CD14-positive monocyte (primary cell): Measurements from ENCODE around the gene USE1. TPM values are rescaled to one million over a fixed set of nuclear protein-coding genes. Genes with fewer than 3 reads are reported as not detected.

Source experiments
- DNase-seq, 3 donors: peaks; one replicate each; pipeline ENCODE4 v3.0.0-alpha.2; 2011 to 2022
- H2AFZ ChIP-seq: 2 replicates; pipeline ENCODE4 v1.6.0; 2012; ENCODE audit warnings: mild to moderate bottlenecking, low read depth, low read length, inconsistent platforms; ENCODE audit not compliant: insufficient read depth, poor library complexity, severe bottlenecking
- H3K27ac ChIP-seq, 2 donors: 1 replicate in 1 of 2; 2 replicates in 1 of 2; pipeline ENCODE4 v1.5.1; 2012 to 2013; ENCODE audit warnings: low read length in 2 of 2, control low read depth in 1 of 2, inconsistent platforms in 1 of 2, low read depth in 1 of 2, mild to moderate bottlenecking in 1 of 2
- H3K27me3 ChIP-seq, 2 donors: one replicate each; pipeline versions ENCODE4 v1.6.0 to v1.6.1; 2011 to 2013; ENCODE audit warnings: low read length in 2 of 2; ENCODE audit not compliant: control insufficient read depth in 2 of 2, insufficient read depth in 2 of 2
- H3K36me3 ChIP-seq, 2 donors: replicated peaks in 1 of 2; 1 replicate in 1 of 2; 2 replicates in 1 of 2; pipeline versions ENCODE4 v1.5.1 to v1.6.1; 2012 to 2013; ENCODE audit warnings: low read length in 2 of 2, control low read depth in 1 of 2, inconsistent platforms in 1 of 2, mild to moderate bottlenecking in 1 of 2; ENCODE audit not compliant: insufficient read depth in 2 of 2, control insufficient read depth in 1 of 2
- H3K4me1 ChIP-seq, 2 donors: 1 replicate in 1 of 2; 2 replicates in 1 of 2; pipeline versions ENCODE4 v1.5.1 to v1.6.1; 2012 to 2013; ENCODE audit warnings: low read length in 2 of 2, control low read depth in 1 of 2, inconsistent platforms in 1 of 2, mild to moderate bottlenecking in 1 of 2, moderate library complexity in 1 of 2; ENCODE audit not compliant: insufficient read depth in 2 of 2, control insufficient read depth in 1 of 2
- H3K4me2 ChIP-seq: replicated peaks from 2 replicates; pipeline ENCODE3; 2012; ENCODE audit warnings: low read length, moderate library complexity, mild to moderate bottlenecking; ENCODE audit not compliant: poor library complexity, severe bottlenecking; ENCODE audit errors: extremely low read depth
- H3K4me3 ChIP-seq, 3 experiments: fragments of 200-600 bp in 1 of 3; sonication (generic) in 1 of 3; replicated peaks in 1 of 3; 1 replicate in 2 of 3; 2 replicates in 1 of 3; pipeline ENCODE4 v1.5.1; 2011 to 2013; ENCODE audit warnings: low read length in 3 of 3, mild to moderate bottlenecking in 3 of 3, control low read depth in 2 of 3, low read depth in 2 of 3, inconsistent platforms in 1 of 3, moderate library complexity in 1 of 3
- H3K79me2 ChIP-seq: 2 replicates; pipeline ENCODE4 v1.6.0; 2012; ENCODE audit warnings: mild to moderate bottlenecking, control low read depth, inconsistent platforms, low read length, moderate library complexity; ENCODE audit not compliant: insufficient read depth
- H3K9ac ChIP-seq: 2 replicates; pipeline ENCODE4 v1.6.0; 2017; ENCODE audit warnings: low read length, mild to moderate bottlenecking; ENCODE audit not compliant: insufficient read depth, poor library complexity, severe bottlenecking
- H3K9me3 ChIP-seq, 2 donors: replicated peaks in 1 of 2; 1 replicate in 1 of 2; 2 replicates in 1 of 2; pipeline versions ENCODE4 v1.5.1 to v1.6.1; 2012 to 2013; ENCODE audit warnings: low read length in 2 of 2, control low read depth in 1 of 2; ENCODE audit not compliant: control insufficient read depth in 1 of 2, insufficient read depth in 1 of 2
- H4K20me1 ChIP-seq: 2 replicates; pipeline ENCODE4 v1.6.0; 2012; ENCODE audit warnings: mild to moderate bottlenecking, low read length, control low read depth, moderate library complexity; ENCODE audit not compliant: insufficient read depth
- H3K27ac Mint-ChIP-seq, 7 donors: one replicate each; pipeline ENCODE4 v1.8.0; 2020; ENCODE audit warnings: mild to moderate bottlenecking in 7 of 7, mixed read lengths in 7 of 7, moderate library complexity in 6 of 7, inconsistent platforms in 2 of 7
- H3K27me3 Mint-ChIP-seq, 3 donors: one replicate each; pipeline ENCODE4 v1.8.0; 2021 to 2022; ENCODE audit warnings: low read depth in 3 of 3, mild to moderate bottlenecking in 3 of 3, mixed read lengths in 3 of 3, moderate library complexity in 3 of 3, inconsistent platforms in 1 of 3
- H3K36me3 Mint-ChIP-seq, 2 donors: one replicate each; pipeline ENCODE4 v1.8.0; 2020; ENCODE audit warnings: mixed read lengths in 2 of 2, inconsistent platforms in 1 of 2, mild to moderate bottlenecking in 1 of 2
- H3K4me1 Mint-ChIP-seq: one replicate; pipeline ENCODE4 v1.8.0; 2020; ENCODE audit warnings: mild to moderate bottlenecking, mixed read lengths
- H3K4me3 Mint-ChIP-seq, 2 donors: one replicate each; pipeline ENCODE4 v1.8.0; 2020; ENCODE audit warnings: mild to moderate bottlenecking in 2 of 2, mixed read lengths in 2 of 2, moderate library complexity in 1 of 2
- H3K9me3 Mint-ChIP-seq, 7 donors: one replicate each; pipeline ENCODE4 v1.8.0; 2020 to 2022; ENCODE audit warnings: mixed read lengths in 7 of 7, mild to moderate bottlenecking in 6 of 7, moderate library complexity in 6 of 7, inconsistent platforms in 2 of 7
- WGBS: methylation state at CpG from one replicate; pipeline ENCODE4 v1.1.5; 2013; ENCODE audit warnings: missing lambda C conversion rate; ENCODE audit not compliant: insufficient coverage; 5-methylcytosine and 5-hydroxymethylcytosine counted together
- intact Hi-C, 2 donors: fragments of 100-400 bp; cut with micrococcal nuclease; formaldehyde crosslinking; loops; one replicate each; pipeline versions ENCODE4 v1.15.0 to v1.15.1; 2023
- polyA plus RNA-seq, 3 donors: library from polyadenylated mRNA; depleted of rRNA in 1 of 3; unstranded in 2 of 3; stranded (reverse) in 1 of 3; fragments of 300-500 nt in 2 of 3; fragments of >200 nt in 1 of 3; fragmentation: Illumina TruSeq in 2 of 3; gene quantifications; 1 replicate in 2 of 3; 2 replicates in 1 of 3; pipeline ENCODE4 v1.2.3, GENCODE V29; 2012 to 2021
- TF ChIP-seq, protein P1 (sequence below): fragments of 200-600 bp; IDR thresholded peaks from one replicate; pipeline ENCODE4 v1.8.0; 2022; ENCODE audit warnings: antibody characterized with exemption, mild to moderate bottlenecking

USE1 gene
- polyA plus RNA-seq, 3 donors = 26.5 to 39.8 (median 29.7) TPM

DNA sequence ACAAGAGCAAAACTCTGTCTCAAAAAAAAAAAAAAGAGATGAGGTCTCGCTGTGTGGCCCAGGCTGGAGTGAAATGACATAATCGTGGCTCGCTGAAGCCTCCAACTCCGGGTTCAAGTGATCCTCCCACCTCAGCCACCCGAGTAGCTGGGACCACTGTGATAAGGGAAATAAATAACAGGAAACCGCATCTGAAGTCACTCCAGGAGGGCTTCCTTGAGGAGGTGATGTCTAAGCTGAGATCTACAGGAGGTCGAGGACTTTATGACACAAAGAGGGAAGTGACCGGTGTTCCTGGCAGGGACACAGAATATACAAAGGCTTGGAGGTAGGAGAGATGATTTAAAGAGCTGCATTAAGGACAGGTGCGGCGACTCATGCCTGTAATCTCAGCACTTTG, 39.5 kb downstream of the USE1 start:
- Histone ChIP-seq H3K4me3 (no peak overlapping the region), H3K4me2 (no peak overlapping the region), H3K4me1 (no peaks in the 10 kb centered on the region), H3K27ac (no peak overlapping the region), H2AFZ (no peak overlapping the region), H3K27me3 (no peaks in the 10 kb centered on the region), H3K36me3 (no peaks in the 10 kb centered on the region), H3K9ac (no peak overlapping the region), H3K9me3 (no peaks in the 10 kb centered on the region), H3K79me2 (no peaks in the 10 kb centered on the region), H4K20me1 (no peaks in the 10 kb centered on the region)
- Mint-ChIP-seq H3K36me3 (no peaks in the 10 kb centered on the region), H3K27me3 (peaks cover 2 to 8% (median 5%) of the 10 kb centered on the region in 3 donors), H3K4me3 (no peak overlapping the region), H3K4me1 (no peaks in the 10 kb centered on the region), H3K27ac (no peak overlapping the region), H3K9me3 (peaks cover 0 to 2% (median 0%) of the 10 kb centered on the region in 7 donors)
- TF ChIP-seq, protein P1, sequence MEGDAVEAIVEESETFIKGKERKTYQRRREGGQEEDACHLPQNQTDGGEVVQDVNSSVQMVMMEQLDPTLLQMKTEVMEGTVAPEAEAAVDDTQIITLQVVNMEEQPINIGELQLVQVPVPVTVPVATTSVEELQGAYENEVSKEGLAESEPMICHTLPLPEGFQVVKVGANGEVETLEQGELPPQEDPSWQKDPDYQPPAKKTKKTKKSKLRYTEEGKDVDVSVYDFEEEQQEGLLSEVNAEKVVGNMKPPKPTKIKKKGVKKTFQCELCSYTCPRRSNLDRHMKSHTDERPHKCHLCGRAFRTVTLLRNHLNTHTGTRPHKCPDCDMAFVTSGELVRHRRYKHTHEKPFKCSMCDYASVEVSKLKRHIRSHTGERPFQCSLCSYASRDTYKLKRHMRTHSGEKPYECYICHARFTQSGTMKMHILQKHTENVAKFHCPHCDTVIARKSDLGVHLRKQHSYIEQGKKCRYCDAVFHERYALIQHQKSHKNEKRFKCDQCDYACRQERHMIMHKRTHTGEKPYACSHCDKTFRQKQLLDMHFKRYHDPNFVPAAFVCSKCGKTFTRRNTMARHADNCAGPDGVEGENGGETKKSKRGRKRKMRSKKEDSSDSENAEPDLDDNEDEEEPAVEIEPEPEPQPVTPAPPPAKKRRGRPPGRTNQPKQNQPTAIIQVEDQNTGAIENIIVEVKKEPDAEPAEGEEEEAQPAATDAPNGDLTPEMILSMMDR = no peak
- no peak for DNase-seq
- 59% methylated on average over 2 of the region's 10 CpGs for WGBS
- intact Hi-C loops = no loop called here

DNA sequence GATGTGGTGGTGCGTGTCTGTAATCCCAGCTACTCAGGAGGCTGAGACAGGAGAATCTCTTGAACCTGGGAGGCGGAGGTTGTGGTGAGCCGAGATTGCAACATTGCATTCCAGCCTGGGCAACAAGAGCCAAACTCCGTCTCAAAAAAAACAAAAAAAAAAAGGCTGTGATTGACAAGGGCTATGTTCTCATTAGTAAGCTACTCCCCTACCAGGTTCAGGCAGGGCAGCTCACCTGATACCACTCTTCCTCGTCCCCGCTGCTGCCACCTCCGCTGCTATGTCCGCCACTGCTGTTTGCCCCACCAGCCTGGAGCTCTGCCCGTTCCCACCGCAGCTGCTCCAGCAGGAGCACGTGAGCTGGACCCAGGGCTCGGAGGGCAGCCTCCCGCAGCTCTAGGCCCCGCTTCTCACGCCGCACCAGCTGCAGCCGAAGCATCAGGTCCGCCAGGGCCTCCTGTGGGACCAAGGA, 40.0 kb downstream of the USE1 start:
- Mint-ChIP-seq H3K36me3 (no peaks in the 10 kb centered on the region), H3K9me3 (peaks cover 0 to 2% (median 0%) of the 10 kb centered on the region in 7 donors), H3K4me3 (no peak overlapping the region), H3K4me1 (no peaks in the 10 kb centered on the region), H3K27ac (no peak overlapping the region), H3K27me3 (peaks cover 2 to 8% (median 5%) of the 10 kb centered on the region in 3 donors)
- no peaks in the 10 kb centered on the region for H3K36me3 ChIP-seq
- H3K79me2 ChIP-seq = no peaks in the 10 kb centered on the region
- no peak for DNase-seq
- intact Hi-C loops = no loop called here
- WGBS = 89% methylated on average over 15 of the region's 18 CpGs
- H3K9me3 ChIP-seq = no peaks in the 10 kb centered on the region
- TF ChIP-seq, protein P1 = no peak
- H2AFZ ChIP-seq = no peak overlapping the region
- H3K27me3 ChIP-seq = no peaks in the 10 kb centered on the region
- H3K9ac ChIP-seq = no peak overlapping the region
- H3K4me3 ChIP-seq = no peak overlapping the region
- no peaks in the 10 kb centered on the region for H4K20me1 ChIP-seq
- no peaks in the 10 kb centered on the region for H3K4me1 ChIP-seq
- no peak overlapping the region for H3K4me2 ChIP-seq
- no peak overlapping the region for H3K27ac ChIP-seq
